Left ventricle myocardium inferior (tissue), 1 donor: ENCODE results near the gene CLIC5. TPM values are rescaled to one million over a fixed set of nuclear protein-coding genes. Genes with fewer than 3 reads are reported as not detected.

Experiments used
- DNase-seq: peaks from one replicate; pipeline ENCODE4 v3.0.0-alpha.2; 2020
- H3K27ac ChIP-seq: fragments of 200-600 bp; replicated peaks from 2 replicates; pipeline ENCODE4 v1.8.0; 2021
- H3K27me3 ChIP-seq: fragments of 200-600 bp; 2 replicates; pipeline ENCODE4 v1.8.0; 2021; ENCODE audit warnings: low read depth
- H3K36me3 ChIP-seq: fragments of 200-600 bp; 2 replicates; pipeline ENCODE4 v1.8.0; 2021
- H3K4me1 ChIP-seq: fragments of 200-600 bp; 2 replicates; pipeline ENCODE4 v1.8.0; 2021
- H3K4me3 ChIP-seq: fragments of 200-600 bp; 2 replicates; pipeline ENCODE4 v1.8.0; 2021; ENCODE audit warnings: mild to moderate bottlenecking, moderate library complexity
- H3K9me3 ChIP-seq: fragments of 200-600 bp; replicated peaks from 2 replicates; pipeline ENCODE4 v1.8.0; 2021
- intact Hi-C: fragments of 100-400 bp; cut with micrococcal nuclease; formaldehyde crosslinking; loops from one replicate; pipeline ENCODE4 v1.11.0; 2022
- total RNA-seq: library from RNA; stranded (reverse); fragmentation: NEBNext Ultra II Directional; extraction: Animal tissue kit (Norgen Biotek cat#: 25700); gene quantifications from one replicate; pipeline ENCODE4 v1.2.1, GENCODE V29; 2021
- TF ChIP-seq, protein P1 (sequence below): fragments of 200-600 bp; IDR thresholded peaks from 2 replicates; pipeline ENCODE4 v1.8.0; 2021; ENCODE audit warnings: antibody characterized with exemption, mild to moderate bottlenecking, borderline replicate concordance
- donor health status: DM: no; HTN: yes; CAD: no; lungs with severe emphysema.

Gene CLIC5
- total RNA-seq, 1 donor from 2014 or later = 285 TPM

DNA sequence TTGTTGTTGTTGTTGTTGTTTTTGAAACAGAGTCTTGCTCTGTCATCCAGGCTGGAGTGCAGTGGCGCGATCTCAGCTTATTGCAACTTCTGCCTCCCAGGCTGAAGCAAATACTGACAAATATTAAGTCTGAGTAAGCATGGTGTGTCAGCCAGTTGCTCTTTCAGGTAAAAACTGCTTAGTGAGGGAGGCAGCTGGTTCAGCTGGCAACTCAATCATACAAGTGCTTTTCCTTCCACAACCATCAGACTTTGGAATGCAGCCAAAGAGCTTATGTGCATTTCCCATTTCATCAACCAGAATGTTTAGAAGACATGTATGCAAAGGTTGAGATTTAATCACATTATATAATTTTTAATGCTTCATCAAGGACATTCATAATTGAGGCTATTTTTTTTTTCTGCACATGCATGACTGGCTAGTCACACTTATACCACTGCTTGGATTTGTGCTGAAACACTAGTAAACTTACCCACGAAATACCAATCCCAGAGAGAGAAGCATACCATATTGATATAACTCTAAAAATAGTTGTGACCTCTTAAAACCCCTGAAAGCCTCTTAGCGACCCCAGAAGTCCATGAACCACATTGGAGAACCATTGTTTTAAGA is 56.0 kb downstream of the CLIC5 start:
- peak overlapping the region; percentile 72 for H3K27ac ChIP-seq
- TF ChIP-seq, protein P1, sequence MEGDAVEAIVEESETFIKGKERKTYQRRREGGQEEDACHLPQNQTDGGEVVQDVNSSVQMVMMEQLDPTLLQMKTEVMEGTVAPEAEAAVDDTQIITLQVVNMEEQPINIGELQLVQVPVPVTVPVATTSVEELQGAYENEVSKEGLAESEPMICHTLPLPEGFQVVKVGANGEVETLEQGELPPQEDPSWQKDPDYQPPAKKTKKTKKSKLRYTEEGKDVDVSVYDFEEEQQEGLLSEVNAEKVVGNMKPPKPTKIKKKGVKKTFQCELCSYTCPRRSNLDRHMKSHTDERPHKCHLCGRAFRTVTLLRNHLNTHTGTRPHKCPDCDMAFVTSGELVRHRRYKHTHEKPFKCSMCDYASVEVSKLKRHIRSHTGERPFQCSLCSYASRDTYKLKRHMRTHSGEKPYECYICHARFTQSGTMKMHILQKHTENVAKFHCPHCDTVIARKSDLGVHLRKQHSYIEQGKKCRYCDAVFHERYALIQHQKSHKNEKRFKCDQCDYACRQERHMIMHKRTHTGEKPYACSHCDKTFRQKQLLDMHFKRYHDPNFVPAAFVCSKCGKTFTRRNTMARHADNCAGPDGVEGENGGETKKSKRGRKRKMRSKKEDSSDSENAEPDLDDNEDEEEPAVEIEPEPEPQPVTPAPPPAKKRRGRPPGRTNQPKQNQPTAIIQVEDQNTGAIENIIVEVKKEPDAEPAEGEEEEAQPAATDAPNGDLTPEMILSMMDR = no peak
- no peak for DNase-seq
- peaks cover 7% of the 10 kb centered on the region for H3K9me3 ChIP-seq
- no peaks in the 10 kb centered on the region for H3K27me3 ChIP-seq
- intact Hi-C loops = no loop called here
- peaks cover 10% of the 10 kb centered on the region for H3K36me3 ChIP-seq
- peaks cover 95% of the 10 kb centered on the region for H3K4me1 ChIP-seq
- no peak overlapping the region for H3K4me3 ChIP-seq

DNA sequence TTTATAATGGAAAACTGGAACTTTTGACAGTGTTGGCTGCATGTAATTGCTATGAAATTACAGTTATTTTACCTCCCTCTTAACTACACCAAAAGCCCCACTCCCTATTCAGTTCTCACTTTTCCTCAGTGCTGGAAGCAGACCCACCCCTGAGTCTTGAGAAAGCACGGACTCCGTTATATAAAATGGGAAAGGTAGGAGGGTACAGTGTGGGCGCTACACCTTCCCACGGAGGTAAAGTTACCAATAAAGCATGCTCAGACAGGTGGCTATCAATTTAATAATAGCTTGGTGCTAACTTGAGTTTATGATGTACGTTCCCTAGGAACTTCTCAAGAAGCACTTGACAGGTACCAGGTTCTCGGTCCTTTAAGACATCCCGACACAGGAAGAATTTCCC is 59.0 kb downstream of the CLIC5 start:
- intact Hi-C loops = no loop called here
- H3K4me1 ChIP-seq = peaks cover 99% of the 10 kb centered on the region
- no peak for DNase-seq
- no peaks in the 10 kb centered on the region for H3K27me3 ChIP-seq
- no peaks in the 10 kb centered on the region for H3K9me3 ChIP-seq
- H3K36me3 ChIP-seq = peaks cover 23% of the 10 kb centered on the region
- no peak overlapping the region for H3K4me3 ChIP-seq
- H3K27ac ChIP-seq = no peak overlapping the region
- TF ChIP-seq, protein P1 = no peak

GRCh38 chr6:45956176-45956575 is 59.5 kb downstream of the CLIC5 start:
- H3K27me3 ChIP-seq = no peaks in the 10 kb centered on the region
- no peak overlapping the region for H3K4me3 ChIP-seq
- DNase-seq = no peak
- no peaks in the 10 kb centered on the region for H3K9me3 ChIP-seq
- peaks cover 99% of the 10 kb centered on the region for H3K4me1 ChIP-seq
- H3K27ac ChIP-seq = peak overlapping the region; percentile 24
- intact Hi-C loops = no loop called here
- TF ChIP-seq, protein P1 = no peak
- peaks cover 27% of the 10 kb centered on the region for H3K36me3 ChIP-seq

DNA sequence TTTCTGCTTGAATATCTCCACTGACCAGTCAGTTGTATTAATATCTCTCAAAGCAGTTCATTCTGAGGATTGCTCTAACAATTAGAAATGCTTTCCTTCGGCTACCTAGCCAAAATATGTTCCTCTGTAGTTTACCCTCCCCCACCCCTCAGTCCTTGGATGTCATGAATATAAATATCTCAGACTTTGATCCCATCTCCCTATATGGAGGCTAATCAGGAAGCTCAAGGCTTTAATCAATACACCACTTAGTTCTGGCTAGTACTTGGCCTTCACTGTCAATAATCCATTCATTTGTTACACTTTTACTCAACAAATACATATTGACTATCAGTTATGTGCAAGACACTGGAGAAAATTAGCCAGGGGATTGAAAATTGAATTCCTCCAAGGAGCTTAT is 60.1 kb downstream of the CLIC5 start:
- Histone ChIP-seq H3K4me3 (no peak overlapping the region), H3K36me3 (peaks cover 27% of the 10 kb centered on the region), H3K9me3 (no peaks in the 10 kb centered on the region), H3K4me1 (peaks cover 99% of the 10 kb centered on the region), H3K27ac (peak overlapping the region; percentile 36), H3K27me3 (no peaks in the 10 kb centered on the region)
- intact Hi-C loops = no loop called here
- no peak for DNase-seq
- TF ChIP-seq, protein P1 = no peak

DNA sequence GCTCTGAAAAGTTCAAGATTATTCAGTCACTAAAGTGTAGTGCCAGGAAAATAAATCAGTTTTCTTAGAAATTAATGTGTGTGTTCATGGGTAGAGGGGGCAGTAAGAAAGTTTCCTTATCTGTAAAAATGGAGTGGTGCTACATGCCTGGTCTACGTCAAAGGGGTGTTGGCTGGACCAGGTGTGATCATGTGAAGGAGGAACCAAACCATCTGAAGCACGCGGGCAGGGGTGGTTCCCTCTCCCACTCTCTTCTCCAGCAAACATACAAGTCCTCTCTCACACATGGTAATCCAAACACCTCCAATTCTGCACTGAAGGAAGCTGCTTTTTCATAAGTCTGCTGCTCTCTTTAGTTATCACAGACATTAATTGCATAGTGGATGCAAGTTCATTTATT is 63.1 kb downstream of the CLIC5 start:
- Histone ChIP-seq H3K9me3 (no peaks in the 10 kb centered on the region), H3K4me1 (peaks cover 98% of the 10 kb centered on the region), H3K4me3 (no peak overlapping the region), H3K27me3 (no peaks in the 10 kb centered on the region), H3K27ac (peak overlapping the region; percentile 59), H3K36me3 (peaks cover 41% of the 10 kb centered on the region)
- intact Hi-C loops = no loop called here
- TF ChIP-seq, protein P1 = no peak
- no peak for DNase-seq
